ENCODE data around the gene LTBP2. TPM values are rescaled to one million over a fixed set of nuclear protein-coding genes. Genes with fewer than 3 reads are reported as not detected.

The LTBP2 gene
- polyA plus RNA-seq, 1 donor from 2014 or later: 0.03 TPM

- Mint-ChIP-seq H3K27ac (no peak overlapping the region), H3K9me3 (peaks cover 0 to 1% (median 0%) of the 10 kb centered on the region in 3 donors)
Observed at GRCh38 chr14:74582910-74583581, 29.0 kb downstream of the LTBP2 start.

DNA sequence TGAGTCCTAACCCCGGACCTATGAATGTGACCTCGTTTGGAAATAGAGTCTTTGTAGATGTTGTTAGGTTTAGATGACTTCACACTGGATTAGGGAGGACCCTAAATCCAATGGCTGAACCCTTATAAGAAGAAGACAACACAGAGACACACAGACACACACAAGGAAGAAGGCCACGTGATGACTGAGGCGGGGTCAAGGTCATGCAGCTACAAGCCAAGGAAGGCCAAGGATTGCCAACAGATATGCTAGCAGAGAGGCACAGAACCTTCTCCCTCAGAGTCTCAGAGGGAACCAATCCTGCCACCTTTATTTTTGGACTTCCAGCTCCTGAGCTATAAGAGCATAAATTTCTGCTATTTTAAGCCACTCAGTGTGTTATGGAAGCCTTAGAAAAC lies 31.8 kb downstream of the LTBP2 start:
- H3K9me3 Mint-ChIP-seq: peaks cover 0 to 1% (median 0%) of the 10 kb centered on the region in 3 donors
- H3K27ac Mint-ChIP-seq: no peak overlapping the region
- peaks cover 2% of the 10 kb centered on the region for H3K27me3 Mint-ChIP-seq
- H3K4me3 Mint-ChIP-seq: no peak overlapping the region
- H3K36me3 Mint-ChIP-seq: peaks cover 4% of the 10 kb centered on the region
- no peaks in the 10 kb centered on the region for H3K4me1 Mint-ChIP-seq

More at GRCh38 chr14:74582910-74583581, 29.0 kb downstream of the LTBP2 start:
- Mint-ChIP-seq H3K4me1 (no peaks in the 10 kb centered on the region), H3K36me3 (peaks cover 6% of the 10 kb centered on the region), H3K4me3 (peak overlapping the region in 1 of 4 donors; percentile 81), H3K27me3 (no peaks in the 10 kb centered on the region)

GRCh38 chr14:74579447-74580274 lies 32.4 kb downstream of the LTBP2 start:
- H3K4me1 Mint-ChIP-seq: no peaks in the 10 kb centered on the region
- H3K9me3 Mint-ChIP-seq: peaks cover 0 to 1% (median 0%) of the 10 kb centered on the region in 3 donors
- peaks cover 4% of the 10 kb centered on the region for H3K36me3 Mint-ChIP-seq
- H3K27ac Mint-ChIP-seq: no peak overlapping the region
- peak overlapping the region in 1 of 4 donors; percentile 64 for H3K4me3 Mint-ChIP-seq
- H3K27me3 Mint-ChIP-seq: peaks cover 2% of the 10 kb centered on the region

- peaks cover 0 to 2% (median 0%) of the 10 kb centered on the region in 3 donors for H3K4me1 Mint-ChIP-seq
- H3K27ac Mint-ChIP-seq: no peak overlapping the region
- H3K27me3 Mint-ChIP-seq: peaks cover 5% of the 10 kb centered on the region
- H3K4me3 Mint-ChIP-seq: no peak overlapping the region
- peaks cover 0 to 1% (median 0%) of the 10 kb centered on the region in 3 donors for H3K9me3 Mint-ChIP-seq
- peaks cover 3% of the 10 kb centered on the region for H3K36me3 Mint-ChIP-seq
Observed at GRCh38 chr14:74578479-74578878, 33.6 kb downstream of the LTBP2 start.

DNA sequence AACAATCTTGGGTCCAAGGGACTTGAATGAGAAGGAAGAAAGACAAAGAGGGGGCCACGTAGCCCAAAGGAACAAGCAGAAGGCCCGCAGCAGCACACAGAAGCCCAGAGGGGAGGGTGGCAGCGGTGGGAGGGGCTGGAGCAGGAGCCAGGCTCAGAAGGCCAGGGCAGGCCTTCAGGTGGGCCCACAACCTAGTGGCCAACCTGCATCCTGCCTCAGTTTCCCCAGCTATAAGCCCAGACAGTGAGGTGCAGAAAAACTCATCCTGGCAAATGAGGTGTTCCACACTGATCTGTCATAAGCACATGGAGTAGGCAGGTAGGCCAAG lies 34.1 kb downstream of the LTBP2 start:
- peaks cover 0 to 1% (median 0%) of the 10 kb centered on the region in 3 donors for H3K9me3 Mint-ChIP-seq
- peaks cover 5% of the 10 kb centered on the region for H3K27me3 Mint-ChIP-seq

DNA sequence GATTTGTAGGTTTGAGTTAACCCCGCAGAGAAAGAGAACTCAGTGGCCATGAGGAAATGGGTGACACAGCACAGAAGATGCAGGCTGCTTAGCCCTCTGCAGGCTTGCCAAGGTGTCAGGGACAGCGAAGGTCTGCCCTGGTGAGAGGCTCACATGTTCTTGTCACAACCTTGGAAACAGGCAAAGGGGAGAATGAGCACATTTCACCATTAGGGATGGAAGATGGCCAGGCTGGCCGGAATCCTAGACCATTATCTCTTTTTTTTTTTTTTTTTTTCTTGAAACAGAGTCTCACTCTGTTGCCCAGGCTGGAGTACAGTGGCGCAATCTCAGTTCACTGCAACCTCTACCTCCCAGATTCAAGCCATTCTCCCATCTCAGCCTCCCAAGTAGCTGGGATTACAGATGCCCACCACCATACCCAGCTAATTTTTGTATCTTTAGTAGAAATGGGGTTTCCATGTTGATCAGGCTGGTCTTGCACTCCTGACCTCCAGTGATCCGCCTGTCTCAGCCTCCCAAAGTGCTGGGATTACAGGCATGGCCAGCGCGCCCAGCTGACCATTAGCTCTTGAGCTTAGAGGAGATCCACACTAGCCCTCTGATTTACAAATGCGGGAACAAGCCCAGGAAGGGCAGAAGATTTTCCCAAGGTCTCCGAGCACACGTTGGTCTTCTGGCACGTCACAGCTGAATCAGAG lies 34.6 kb downstream of the LTBP2 start:
- Mint-ChIP-seq H3K4me3 (no peak overlapping the region), H3K27ac (no peak overlapping the region), H3K9me3 (peaks cover 0 to 1% (median 0%) of the 10 kb centered on the region in 3 donors), H3K36me3 (peaks cover 3% of the 10 kb centered on the region), H3K4me1 (peaks cover 0 to 2% (median 0%) of the 10 kb centered on the region in 3 donors), H3K27me3 (peaks cover 5% of the 10 kb centered on the region)

More for the DNA sequence above, 34.1 kb downstream of the LTBP2 start:
- no peak overlapping the region for H3K27ac Mint-ChIP-seq
- H3K4me3 Mint-ChIP-seq: no peak overlapping the region
- H3K36me3 Mint-ChIP-seq: peaks cover 3% of the 10 kb centered on the region
- H3K4me1 Mint-ChIP-seq: peaks cover 0 to 2% (median 0%) of the 10 kb centered on the region in 3 donors

DNA sequence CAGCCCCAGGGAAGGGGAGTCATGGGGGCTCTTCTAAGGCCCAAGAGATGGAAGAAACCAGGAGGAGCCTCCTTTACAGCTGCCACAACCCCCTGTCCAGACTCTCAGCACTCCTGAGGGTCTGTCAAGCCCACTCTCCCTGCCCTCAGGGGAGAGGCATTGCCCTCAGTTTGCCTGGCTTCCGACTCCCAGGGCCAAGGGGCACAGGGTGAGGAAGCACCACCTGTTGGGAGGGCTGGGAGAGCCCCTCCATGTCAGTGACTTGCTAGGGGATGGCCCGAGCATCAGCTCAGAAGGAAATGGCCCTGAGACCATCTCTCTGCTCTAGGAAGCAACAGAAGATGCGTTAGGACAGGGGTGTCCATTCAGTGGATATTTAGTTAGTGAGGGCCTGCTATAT lies 36.1 kb downstream of the LTBP2 start:
- Mint-ChIP-seq H3K36me3 (peaks cover 3% of the 10 kb centered on the region), H3K9me3 (peaks cover 0 to under 1% (median 0%) of the 10 kb centered on the region in 3 donors), H3K27ac (no peak overlapping the region), H3K4me3 (no peak overlapping the region), H3K4me1 (peaks cover 0 to 6% (median 2%) of the 10 kb centered on the region in 3 donors), H3K27me3 (peaks cover 11% of the 10 kb centered on the region)

DNA sequence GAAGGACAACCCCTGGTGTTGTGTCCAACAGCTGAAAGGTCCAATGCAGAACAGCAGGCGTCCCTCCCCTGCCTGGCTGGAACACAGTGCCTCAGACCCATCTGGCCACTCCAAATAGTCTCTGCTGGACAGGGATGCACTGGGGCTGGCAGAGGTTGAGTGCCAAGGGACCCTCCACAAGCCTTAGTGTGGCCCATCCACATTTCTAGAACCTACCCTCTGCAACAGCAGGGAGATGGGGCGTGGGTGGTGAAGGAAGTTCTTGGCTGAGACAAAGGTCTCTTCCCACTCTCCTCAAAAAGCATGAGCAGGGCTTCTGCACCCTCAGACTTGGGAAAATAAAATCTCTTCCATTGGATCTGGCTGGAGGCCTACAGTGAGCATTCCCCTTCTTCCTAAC lies 36.5 kb downstream of the LTBP2 start:
- H3K4me3 Mint-ChIP-seq: no peak overlapping the region

DNA sequence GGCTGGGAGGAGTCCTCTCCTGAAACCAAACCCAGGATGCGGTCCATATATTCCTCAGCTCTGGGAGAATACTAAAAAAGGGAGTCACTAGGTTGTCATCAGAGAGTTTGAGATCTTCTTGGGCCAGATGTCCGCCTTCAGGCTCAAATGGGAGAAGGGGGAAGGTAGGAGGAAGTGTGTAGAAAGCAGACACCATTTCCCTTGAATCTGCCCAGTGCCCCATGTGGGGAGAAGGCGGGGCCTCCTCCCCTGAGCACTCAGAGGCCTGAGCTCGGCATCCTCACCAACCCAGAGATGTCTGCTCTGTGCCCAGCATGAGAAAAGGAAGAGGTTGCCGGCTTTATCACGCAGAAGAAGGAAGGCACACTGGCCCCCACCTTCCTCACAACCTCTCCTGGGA lies 37.3 kb downstream of the LTBP2 start:
- peaks cover 11% of the 10 kb centered on the region for H3K27me3 Mint-ChIP-seq
- peaks cover 0 to 6% (median 2%) of the 10 kb centered on the region in 3 donors for H3K4me1 Mint-ChIP-seq
- peaks cover 3% of the 10 kb centered on the region for H3K36me3 Mint-ChIP-seq
- no peaks in the 10 kb centered on the region for H3K9me3 Mint-ChIP-seq
- H3K4me3 Mint-ChIP-seq: no peak overlapping the region
- H3K27ac Mint-ChIP-seq: no peak overlapping the region

More for the DNA sequence above, 36.5 kb downstream of the LTBP2 start:
- Mint-ChIP-seq H3K27ac (no peak overlapping the region), H3K27me3 (peaks cover 11% of the 10 kb centered on the region), H3K4me1 (peaks cover 0 to 6% (median 2%) of the 10 kb centered on the region in 3 donors), H3K9me3 (no peaks in the 10 kb centered on the region), H3K36me3 (peaks cover 3% of the 10 kb centered on the region)

GRCh38 chr14:74574090-74574433 lies 38.0 kb downstream of the LTBP2 start:
- Mint-ChIP-seq H3K4me3 (no peak overlapping the region), H3K36me3 (peaks cover 3% of the 10 kb centered on the region), H3K4me1 (peaks cover 0 to 6% (median 2%) of the 10 kb centered on the region in 3 donors), H3K27me3 (peaks cover 11% of the 10 kb centered on the region), H3K27ac (no peak overlapping the region), H3K9me3 (no peaks in the 10 kb centered on the region)

DNA sequence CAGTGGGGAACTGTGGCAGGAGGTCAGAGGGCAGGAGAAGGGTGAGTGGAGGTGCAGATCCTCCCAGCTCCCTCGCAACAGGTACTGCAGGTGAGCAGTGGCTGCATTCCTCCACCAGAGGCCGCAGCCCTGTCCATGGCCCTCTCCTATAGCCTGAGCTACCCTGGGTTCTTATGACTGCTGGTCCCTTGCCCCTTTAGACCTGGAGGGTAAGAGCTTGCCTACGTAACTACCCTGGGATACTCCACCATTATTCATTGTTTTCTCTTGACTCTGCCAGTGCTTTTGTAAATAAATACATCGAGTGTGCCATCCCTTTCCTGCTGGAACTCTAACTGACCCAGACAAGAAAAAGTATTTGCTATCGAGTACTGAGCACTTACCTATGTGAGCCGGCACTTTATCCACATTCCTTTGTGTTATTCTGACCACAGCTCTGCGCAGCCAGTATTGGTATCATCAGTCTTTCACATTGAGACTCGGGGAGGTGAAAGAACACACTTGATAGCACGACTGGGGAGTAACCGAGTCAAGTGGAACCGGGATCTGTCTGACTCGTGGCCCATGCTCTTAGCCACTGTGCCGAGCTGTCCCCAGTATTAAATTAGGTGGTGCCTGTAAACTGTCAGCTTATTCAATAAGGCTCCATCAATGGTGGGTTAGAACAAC lies 38.5 kb downstream of the LTBP2 start:
- Mint-ChIP-seq H3K36me3 (peaks cover 2% of the 10 kb centered on the region), H3K27ac (peak overlapping the region in 1 of 3 donors; percentile 45), H3K9me3 (no peaks in the 10 kb centered on the region), H3K4me3 (no peak overlapping the region), H3K4me1 (peaks cover 0 to 6% (median 2%) of the 10 kb centered on the region in 3 donors), H3K27me3 (peaks cover 11% of the 10 kb centered on the region)

GRCh38 chr14:74572726-74573301 lies 39.2 kb downstream of the LTBP2 start:
- H3K9me3 Mint-ChIP-seq: no peaks in the 10 kb centered on the region
- no peaks in the 10 kb centered on the region for H3K36me3 Mint-ChIP-seq
- peaks cover 11% of the 10 kb centered on the region for H3K27me3 Mint-ChIP-seq
- peak overlapping the region in 1 of 4 donors; percentile 28 for H3K4me3 Mint-ChIP-seq
- H3K27ac Mint-ChIP-seq: no peak overlapping the region
- H3K4me1 Mint-ChIP-seq: peaks cover 0 to 6% (median 2%) of the 10 kb centered on the region in 3 donors

DNA sequence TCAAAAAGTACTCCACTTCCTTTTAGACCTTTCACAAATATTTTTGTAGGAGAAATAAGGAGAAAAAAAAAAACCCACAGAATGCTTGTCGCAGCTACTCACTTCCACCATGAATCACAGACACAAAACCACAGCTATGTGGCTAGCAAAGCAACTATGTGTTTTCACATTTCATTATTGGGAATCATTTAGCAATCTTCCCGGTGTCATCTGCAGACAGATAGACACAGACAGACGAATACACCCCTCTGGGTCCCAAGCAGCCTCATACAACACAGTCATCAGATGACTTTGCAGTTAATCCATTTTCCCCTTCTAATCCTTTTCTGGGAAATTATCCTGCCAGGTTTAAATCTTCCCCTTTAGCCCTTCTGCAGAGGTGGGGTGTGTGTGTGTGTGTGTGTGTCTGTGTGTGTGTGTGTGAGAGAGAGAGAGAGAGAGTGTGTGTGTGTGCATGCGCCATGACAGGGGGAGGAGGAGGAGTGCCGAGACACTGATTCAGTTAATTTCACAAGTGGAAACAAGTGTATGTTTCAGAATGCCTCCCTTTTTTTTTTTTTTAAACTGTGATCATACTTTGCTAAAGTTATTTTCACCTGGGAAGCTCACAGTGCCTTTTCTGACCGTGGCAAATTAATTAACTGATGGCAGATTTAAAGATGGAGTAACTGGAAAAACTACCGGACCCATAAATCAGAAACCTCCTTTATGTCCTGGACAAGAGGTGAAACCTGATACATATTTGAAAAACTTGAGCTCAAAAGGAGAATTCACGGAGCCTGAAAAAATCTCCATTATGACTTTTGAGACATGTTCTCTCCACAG lies 39.9 kb downstream of the LTBP2 start:
- Mint-ChIP-seq H3K27ac (no peak overlapping the region), H3K4me3 (no peak overlapping the region), H3K9me3 (no peaks in the 10 kb centered on the region), H3K36me3 (no peaks in the 10 kb centered on the region), H3K27me3 (peaks cover 12% of the 10 kb centered on the region), H3K4me1 (peaks cover 0 to 6% (median 2%) of the 10 kb centered on the region in 3 donors)

- no peaks in the 10 kb centered on the region for H3K9me3 Mint-ChIP-seq
- no peaks in the 10 kb centered on the region for H3K36me3 Mint-ChIP-seq
- no peak overlapping the region for H3K27ac Mint-ChIP-seq
- H3K27me3 Mint-ChIP-seq: peaks cover 11% of the 10 kb centered on the region
- no peak overlapping the region for H3K4me3 Mint-ChIP-seq
- peaks cover 0 to 6% (median 2%) of the 10 kb centered on the region in 3 donors for H3K4me1 Mint-ChIP-seq
Observed at GRCh38 chr14:74571441-74571841, 40.6 kb downstream of the LTBP2 start.

Measured in IgD-negative memory B cell (primary cell).